HG02798 (cell line): ENCODE measurements around the gene HES3.
A peak's percentile ranks its signal among the peaks of the same experiment; 100 is the strongest.

Source experiments
- ATAC-seq: cut with Tn5 transposase; IDR thresholded peaks from one replicate; pipeline ENCODE4 v1.9.1; 2021; ENCODE audit warnings: mild to moderate bottlenecking; ENCODE audit not compliant: unreplicated experiment, poor library complexity

HES3 gene

GRCh38 chr1:6244401-6245049 is 546 bp downstream of the HES3 start:
- no peak for ATAC-seq

- peak; percentile 63 for ATAC-seq
Measured at GRCh38 chr1:6245086-6245868, 1.3 kb downstream of the HES3 start.

DNA sequence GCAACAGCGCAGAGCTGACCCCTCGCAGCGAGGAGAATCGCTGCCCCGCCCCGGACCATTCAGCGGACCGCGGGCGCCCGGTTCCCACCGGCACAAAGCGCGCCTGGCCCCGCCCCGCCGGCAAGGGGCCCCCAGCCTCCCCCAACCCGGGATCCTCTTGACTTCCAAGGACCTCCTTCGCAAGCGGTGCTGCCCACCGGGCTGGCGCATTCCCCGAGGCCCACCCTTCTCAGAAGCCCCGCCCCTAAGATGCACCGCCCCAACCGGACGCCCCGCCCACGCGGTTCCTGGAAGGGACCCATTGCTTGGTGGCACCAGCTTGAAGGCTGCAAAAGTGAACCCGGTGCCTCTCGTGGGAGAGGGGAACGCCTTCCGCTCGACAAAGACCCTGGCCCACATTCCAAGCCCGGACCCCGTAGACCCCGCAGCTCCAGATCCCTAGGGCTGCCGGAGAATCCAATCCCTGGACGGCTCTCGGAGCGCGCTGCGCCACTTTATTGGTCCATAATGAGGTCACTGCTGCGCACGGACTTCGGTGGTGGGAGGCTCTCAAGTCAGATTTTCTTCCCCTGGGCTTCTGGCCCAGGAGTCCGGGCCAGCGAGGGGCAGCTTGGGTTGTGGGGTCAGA is 2.0 kb downstream of the HES3 start:
- no peak for ATAC-seq

- ATAC-seq: peak; percentile 46
Measured at GRCh38 chr1:6246497-6247467, 2.8 kb downstream of the HES3 start.

- ATAC-seq: no peak
Measured at GRCh38 chr1:6247651-6248050, 3.7 kb downstream of the HES3 start.

DNA sequence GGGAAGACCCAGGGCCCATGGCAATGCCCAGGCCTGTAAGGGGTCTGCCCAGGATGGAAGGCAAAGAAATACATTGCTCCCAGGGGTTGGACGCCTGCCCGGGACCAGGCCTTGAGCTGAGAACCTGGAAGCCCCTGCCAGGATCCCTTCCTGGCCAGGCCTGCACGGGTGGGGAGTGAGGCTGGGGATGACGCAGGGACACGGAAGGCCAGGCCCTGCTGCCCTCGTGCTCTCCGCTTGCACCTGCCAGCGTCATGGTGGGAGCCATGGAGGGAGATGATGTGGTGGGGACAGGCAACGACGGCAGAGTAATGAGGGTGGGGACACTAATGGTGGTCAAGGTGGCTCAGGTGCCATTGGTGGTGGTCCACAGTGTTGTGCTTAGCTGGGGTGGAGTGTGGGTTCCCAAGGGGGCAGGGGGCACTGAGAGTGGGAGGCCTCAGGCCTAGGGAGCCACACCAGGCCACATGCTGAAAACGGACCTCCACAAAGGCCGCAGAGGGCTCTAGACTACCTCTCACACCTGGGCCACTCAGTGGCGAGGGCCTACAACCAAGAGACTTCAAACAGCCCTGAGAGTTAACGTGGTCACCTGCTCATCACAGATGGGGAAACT is 4.3 kb downstream of the HES3 start:
- ATAC-seq: no peak

DNA sequence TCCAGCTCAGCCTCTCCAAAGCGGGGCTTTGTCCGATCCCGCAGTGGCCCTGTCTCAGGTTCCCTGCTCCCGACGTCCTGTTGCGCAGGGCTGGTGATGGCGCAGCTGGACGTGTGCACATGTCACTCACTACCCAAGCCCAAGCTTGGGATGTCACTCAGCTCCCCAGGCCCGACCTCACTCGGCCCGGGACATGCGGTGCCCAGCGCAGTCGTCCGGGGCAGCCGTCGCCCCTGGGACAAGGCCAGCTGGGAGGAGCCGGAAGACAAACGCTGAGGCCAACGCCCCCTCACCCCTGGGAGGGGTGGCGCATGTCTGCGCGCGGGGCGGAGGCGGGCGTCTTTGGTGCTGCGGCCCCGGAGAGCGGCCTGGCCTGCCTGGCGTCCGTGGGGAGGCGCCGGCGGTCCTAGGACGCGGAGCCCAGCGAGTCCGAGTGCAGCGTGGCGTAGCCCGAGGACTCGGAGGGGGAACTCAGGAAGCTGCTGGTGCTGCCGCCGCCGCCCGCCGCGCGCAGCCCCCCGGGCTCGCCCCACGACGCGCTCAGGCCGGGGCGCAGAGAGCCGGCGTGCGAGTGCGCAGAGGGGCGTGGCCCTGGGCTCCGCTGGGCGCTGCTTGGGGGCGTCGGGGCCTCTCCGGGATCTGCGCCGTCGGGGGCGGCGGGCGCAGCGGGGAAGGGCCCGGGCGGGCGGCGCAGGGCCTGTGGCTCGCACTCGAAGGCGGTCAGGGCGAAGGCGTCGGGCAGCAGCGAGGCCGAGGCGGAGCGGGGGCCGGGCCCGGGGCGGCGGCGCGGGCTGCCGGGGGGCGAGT is 5.2 kb downstream of the HES3 start:
- no peak for ATAC-seq

- ATAC-seq: no peak
Measured at GRCh38 chr1:6249739-6250689, 6.0 kb downstream of the HES3 start.

DNA sequence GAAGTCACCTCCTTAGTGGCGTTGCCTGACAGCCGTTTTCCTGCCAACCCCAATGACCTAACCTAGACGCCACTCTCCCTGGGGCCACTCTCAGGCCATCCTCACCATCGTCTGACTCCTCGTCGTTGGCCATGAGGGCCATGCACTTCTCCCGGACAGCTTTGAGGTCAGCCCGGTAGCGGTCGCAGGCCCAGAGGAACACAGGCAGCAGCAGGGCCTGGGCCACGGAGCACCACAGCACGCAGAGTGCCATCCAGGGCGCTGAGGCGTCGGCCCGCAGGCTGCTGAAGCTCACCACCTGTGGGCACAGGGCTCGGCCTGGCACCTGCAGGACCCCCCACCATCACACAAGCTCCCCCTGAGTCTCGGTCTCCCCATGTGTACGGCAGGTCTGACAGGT is 7.3 kb downstream of the HES3 start:
- ATAC-seq: no peak

GRCh38 chr1:6251681-6252373 is 7.8 kb downstream of the HES3 start:
- ATAC-seq: no peak

DNA sequence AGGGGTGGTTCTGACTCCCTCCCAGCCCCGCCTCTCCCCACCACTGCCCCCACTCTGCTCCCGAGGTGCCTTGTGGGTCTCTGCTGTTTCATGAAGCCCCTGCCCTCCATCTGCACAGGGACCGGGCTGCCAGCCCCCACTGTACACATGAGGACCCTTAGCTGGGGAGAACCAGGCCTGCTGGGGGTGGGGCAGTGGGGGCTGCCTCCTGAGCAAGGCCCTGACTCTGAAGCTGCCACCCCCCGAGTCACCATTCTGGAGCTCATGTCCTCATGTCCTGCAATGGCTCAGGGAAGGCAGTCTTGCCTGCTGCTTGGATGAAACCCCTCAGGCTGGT is 8.4 kb downstream of the HES3 start:
- ATAC-seq: no peak

- no peak for ATAC-seq
Measured at GRCh38 chr1:6253380-6253779, 9.4 kb downstream of the HES3 start.

- ATAC-seq: no peak
Measured at GRCh38 chr1:6254691-6255090, 10.7 kb downstream of the HES3 start.

- ATAC-seq: no peak
Measured at GRCh38 chr1:6256645-6257044, 12.7 kb downstream of the HES3 start.

DNA sequence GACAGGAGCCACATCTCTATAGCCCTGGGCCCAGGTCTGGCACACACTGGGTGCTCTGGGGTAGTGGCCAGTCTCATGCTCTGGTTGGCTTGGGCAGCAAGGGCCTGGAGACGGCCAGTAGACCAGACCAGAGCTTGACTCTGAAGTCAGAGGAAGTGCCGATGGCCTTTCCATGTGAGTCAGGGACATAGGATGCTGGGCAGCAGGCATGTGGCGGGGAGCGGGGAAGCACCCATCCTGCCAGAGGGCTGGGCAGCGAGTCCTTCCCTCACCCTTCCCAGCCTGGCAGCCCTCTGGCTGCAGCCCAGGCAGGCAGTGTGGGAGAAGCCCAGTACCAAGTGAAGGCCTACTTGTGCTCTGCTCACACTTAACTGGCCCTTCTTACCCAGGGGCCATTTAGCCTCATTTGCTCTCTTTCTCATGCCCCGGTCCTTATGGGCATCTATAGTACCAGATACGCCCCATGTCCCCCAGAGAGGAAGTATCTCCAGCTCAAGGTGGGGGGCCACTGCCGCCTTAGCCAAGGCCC is 13.6 kb downstream of the HES3 start:
- no peak for ATAC-seq

DNA sequence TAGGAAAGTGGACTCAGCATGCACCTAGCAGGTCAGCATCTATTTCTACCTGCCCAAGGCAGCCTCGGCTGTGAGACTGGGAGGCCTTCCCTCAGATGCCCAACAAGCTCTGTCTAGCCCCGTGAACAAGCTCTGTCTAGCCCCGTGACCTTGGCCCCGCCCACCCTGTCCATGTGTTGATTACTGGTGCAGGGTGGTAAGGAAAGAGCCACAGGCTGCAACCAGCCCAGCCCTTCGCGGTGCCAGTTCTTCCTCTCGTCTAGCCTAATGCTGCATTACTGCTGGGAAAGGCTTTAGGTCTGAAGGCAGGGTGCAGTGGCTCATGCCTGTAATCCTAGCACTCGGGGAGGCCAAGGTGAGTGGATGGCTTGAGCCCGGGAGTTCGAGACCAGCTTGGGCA is 14.7 kb downstream of the HES3 start:
- ATAC-seq: no peak
